IPS-NIHi11 (cell line): ENCODE results near the gene PDE1C.
"Not testable (repeated sequence)": the region's sequence is repeated elsewhere in the genome, so short reads cannot be mapped to it uniquely, and the experiment has no call there.

Source experiments
- DNase-seq: peaks from one replicate; pipeline ENCODE4 v3.0.0; 2012; ENCODE audit warnings: mixed read lengths, low spot score

PDE1C gene

DNA sequence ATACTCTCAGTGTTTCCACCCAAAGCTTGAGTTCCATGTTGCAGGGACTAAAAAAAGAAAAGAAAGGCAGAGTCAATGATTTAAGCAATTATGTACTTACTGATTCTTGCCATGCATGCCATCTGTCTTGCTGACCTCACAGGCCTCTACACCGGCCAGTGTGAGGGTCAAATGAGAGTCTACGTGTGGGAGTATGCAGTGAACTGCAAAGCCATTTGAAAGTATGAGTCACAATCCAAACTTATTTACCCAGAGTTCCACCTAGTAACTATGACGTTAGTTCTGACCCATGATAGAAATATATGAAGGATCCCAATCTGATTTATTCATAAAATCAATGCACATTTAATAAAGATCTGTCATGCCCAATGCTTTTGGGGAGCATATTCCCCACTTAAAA, 26.5 kb downstream of the PDE1C start:
- DNase-seq = no peak

DNA sequence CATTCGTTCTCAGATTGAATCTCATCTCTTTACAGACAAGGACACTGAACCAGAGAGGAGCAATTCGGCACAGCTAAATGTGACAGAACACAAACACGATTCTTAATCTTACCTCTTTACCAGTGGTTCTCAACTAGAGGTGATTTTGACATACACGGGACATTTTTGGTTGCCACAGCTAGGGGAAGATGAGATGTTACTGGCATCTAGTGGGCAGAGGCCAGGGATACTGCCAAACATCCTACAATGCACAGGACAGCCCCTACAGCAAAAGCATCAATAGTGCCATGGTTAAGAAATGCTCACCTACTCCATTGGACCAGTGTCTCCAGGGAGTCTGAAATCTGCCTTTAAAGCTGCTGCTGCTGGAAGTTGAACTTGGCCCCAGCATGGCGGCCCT, 27.3 kb downstream of the PDE1C start:
- DNase-seq = no peak

DNA sequence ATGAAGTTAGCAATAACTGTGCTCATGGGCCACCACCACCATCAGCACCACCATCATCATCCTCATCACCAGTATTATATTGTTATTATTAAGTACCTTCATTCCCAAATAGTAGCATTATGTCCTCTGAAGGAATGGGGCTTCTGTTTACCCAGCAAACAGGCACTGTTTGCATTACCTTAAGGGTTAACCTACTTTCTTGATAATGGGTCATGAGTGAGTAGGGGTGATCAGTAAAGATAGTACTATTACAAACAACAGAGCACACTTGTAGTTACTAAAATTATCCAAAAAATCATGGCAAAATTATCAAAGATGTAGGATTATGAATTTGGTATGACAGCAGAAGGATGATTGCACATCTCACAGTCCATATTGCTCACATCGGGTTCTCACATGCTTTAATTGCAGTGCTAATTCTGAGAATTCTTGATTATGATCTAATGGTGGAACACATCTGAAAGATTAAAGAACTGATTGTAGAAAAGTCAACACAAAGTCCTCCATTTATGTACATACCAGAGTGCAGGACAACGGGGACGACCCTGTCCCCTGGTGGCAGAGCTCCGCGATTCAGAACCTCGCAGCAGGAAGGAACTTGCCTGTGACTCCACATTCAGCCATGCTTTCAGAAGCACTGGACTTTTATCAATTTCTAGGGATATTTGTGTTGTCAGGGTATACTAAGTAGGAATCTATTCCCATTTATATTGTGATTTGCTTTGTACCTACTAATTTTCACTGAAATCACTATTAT, 31.0 kb downstream of the PDE1C start:
- DNase-seq = peak; percentile 28

DNA sequence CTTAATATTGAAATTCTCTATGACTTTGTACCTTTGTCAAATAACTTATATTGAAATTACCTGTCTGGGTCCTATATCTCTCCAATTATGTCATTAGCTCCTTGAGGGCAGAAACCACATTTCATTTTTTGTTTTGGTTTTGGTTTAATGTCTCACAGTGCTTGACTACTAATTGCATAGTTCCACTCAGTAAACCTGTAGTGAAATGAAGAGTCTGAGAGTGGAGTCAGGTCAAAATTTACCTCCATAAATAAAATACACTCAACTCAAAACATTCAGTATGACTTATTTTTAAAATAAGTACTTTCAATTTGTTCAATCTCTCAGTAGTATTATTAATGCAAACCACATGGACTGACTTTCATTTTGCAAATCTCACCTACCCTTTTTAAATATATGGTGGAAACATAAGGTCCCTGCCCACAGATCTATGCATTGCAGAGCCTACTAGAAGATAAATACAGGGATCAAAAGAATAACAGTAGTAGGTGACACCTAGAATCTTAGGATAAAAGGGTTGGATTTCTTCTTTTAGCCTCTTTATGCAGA, 32.5 kb downstream of the PDE1C start:
- no peak for DNase-seq

DNA sequence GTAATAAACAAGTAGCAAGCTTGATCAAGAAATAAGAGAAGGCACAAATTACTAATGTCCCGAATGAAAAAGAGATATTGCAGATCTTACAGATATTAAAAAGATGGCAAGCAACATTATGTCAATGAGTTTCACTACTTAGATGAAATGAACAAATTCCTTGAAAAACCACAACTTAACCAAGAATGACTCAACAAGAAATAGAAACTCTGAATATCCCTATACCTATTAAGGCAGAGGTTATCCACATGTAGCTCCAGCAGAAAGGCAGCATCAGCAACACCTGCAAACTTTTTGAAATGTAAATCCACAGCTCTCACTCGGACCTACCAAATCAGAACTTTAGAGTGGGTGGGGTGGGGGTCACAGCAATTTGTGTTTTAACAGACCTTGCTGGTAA, 33.6 kb downstream of the PDE1C start:
- no peak for DNase-seq

DNA sequence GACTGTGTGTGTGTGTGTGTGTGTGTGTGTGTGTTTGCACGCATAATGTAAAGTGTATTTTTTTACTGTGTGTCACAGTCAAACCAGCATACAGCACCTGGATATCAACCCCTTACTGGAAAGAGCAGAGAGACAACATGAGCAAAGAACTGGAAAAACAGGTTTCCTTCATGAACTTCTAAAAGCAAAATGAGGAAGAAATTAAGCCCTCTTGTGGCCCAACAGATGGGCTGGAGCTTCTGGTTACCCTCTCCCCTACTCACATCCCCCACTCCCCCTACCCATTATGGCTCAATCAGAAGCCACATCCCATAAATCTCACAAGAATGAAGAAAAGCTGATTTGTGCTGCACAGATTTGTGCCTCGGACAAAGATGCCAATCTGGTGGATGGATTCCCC, 36.2 kb downstream of the PDE1C start:
- DNase-seq = no peak

DNA sequence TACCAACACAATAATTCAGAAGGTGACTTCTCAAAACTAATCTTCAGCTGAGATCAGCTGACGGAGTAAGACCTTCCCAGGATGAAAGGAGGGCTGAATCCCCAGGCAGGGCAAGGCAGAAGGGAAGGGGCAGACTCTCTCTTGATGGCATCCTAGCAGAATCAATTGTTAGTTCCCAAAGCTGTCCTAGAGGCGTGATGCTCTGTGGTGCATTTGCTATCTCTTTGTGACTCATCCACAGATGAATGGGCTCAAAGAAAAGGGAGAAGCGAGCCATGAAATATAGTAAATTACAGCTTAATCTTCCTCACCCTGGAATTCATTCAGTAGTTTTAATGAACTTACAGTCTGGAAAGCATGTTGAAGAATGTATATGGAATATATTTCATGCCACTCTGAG, 37.2 kb downstream of the PDE1C start:
- no peak for DNase-seq

DNA sequence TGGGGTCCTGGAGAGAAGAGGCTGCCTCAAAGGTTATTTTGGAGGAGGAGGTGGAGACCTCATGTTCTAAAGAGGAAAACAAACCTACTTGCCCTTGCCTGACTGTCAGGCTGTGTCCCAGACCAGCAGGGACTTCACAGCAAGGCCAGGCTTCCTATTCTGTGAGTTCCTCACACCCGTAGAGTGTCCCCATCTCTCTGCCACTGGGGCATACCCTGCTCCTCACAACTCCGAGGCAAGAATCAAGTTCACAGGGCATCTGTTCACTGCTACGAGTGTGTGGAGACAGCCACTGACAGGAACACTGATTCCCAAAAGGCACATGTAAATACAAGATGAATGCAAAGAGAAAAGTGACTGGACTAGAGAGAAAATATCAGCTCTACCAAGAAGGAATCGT, 38.0 kb downstream of the PDE1C start:
- DNase-seq = no peak

DNA sequence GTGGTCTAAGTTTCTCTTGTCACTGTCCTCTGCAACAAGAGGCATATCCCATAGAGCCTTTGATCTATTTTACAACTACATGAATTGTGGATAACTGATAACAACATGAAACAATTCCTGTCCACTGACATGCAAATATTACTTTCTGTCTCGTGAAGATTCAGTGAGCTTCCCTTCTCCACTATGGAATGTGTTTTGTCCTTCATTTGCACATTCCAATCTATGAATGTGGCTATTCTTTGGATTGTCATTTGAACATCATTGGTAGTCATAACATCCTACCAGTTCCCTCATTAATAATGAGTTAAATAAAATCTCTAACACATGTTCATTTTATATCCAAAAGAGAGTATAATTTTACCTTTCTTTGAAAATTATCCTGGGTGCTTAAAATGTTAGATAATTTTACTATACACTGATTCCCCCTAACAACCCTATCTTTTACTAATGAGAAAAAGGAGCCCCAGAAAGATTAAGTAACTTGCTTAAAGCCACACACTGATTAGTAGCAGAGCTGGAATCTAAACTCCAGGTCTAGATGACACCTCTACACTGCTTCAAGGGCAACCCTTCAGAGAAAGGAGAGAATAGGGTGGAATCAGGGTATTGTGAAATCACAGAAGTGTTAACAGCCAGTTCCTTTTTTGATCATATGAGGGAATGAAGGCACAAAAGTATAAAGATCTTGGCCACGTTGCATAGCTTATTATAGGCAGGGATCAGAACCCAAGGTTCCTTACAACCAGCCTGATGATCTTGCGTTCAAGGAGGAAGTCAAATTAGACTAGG, 39.1 kb downstream of the PDE1C start:
- no peak for DNase-seq

DNA sequence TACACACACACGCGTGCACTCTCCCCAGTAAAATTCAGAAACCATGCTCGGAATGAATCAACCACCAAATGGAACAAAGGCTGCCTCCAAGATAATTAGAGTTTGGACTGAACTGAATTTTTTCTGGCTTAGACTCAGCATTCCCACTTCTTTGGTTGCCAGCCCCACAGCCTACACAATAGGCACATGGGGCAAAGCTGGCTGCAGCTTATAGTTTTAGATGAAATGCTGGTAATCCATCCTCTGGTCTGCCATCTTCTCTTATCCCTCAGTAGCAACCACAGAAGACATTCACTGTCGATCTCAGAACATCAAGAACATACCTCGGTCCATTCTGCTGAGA, 44.2 kb downstream of the PDE1C start:
- no peak for DNase-seq

DNA sequence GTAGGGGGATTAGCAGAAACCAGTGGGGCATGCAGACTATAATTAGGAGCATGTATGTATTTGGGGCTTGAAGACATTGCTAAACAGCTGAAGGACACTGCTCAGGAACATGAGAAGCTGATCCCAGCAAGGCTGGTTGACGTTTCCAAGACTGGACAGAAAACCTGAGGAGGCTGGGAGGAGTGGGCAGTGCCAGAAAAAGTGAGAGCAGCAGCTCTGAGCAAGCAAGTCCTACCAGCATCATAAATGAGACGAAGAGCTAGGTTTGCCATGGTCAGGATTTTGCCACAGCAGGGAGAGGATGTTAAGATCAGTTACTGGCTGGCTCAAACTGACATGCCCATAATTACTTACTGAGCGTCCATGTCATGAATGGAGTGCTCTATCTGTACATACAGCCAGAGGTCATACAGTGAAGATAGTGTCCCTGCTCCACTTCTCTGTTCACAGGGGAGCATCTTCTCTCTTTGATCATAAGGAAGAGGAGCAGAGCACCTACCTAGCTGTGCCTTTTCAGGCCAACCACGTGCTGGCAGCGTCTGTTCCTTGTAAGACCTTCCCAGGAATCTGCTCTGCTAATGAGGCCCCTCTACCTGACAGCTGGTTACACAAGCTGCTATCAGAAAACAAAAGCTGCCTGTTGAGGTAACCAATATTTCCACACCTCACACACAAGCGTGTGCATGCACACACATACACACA, 44.7 kb downstream of the PDE1C start:
- DNase-seq = no peak

DNA sequence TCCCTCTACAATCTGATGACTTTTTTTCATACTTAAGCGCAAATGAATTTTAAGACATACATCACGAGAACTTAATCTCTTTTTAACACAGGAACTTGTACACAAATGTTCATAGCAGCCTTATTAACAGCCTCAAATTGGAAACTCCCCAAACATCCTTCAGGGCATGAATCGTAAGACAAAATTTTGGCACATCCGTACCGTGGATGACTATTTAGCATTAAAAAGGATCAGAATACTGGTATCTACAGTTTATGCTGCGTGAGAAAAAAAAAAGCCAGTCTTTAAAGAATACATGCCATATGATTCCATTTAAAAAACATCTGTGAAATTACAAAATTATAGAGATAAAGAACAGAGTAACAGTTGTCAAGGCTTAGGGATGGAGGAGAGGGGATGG, 46.8 kb downstream of the PDE1C start:
- no peak for DNase-seq

DNA sequence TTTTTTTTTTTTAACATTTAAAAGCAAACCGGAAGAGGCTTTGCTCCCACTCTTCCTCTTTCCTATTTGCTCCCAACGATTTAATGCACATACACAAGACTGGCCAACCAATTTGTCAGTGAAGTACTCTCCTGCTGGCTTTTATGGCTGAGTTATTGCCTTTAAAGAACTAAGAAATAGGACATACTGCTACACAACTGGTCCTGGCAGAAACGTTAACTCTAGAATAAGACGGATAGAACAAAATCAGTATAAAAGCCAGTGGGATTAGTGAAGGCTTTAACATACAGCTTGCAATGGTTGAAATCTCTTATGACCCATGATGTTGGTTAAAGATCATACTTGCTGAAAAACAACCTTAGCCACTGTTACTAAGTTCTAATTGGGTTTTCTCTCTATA, 47.2 kb downstream of the PDE1C start:
- no peak for DNase-seq

DNA sequence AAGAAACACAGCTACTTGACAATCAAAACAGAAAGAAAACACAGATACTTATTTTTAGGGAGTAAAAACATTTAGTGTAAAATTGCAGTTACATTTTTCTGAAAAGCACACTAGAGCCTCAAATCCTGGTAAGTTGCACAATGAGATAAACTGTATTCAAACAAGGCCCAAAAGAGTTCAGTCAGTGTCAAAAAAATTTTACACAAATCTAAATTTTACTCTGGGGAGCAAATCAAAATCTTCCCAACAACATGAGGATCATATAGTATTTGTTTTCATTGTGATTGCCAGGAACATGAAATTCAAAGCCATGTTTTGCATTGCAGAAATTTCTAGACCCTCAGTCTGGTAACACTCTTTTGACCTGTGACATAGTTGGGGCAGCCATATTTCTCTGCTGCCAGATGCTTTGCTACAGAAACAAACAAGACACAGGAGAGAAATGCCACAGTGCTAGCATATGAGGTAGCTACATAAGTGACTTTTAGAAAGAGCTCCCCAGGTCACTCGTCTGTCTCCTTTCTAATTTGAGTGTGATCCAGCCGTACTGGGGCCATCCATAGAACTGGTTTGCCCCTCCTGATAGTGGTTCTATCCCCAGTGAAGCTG, 49.6 kb downstream of the PDE1C start:
- DNase-seq = no peak

DNA sequence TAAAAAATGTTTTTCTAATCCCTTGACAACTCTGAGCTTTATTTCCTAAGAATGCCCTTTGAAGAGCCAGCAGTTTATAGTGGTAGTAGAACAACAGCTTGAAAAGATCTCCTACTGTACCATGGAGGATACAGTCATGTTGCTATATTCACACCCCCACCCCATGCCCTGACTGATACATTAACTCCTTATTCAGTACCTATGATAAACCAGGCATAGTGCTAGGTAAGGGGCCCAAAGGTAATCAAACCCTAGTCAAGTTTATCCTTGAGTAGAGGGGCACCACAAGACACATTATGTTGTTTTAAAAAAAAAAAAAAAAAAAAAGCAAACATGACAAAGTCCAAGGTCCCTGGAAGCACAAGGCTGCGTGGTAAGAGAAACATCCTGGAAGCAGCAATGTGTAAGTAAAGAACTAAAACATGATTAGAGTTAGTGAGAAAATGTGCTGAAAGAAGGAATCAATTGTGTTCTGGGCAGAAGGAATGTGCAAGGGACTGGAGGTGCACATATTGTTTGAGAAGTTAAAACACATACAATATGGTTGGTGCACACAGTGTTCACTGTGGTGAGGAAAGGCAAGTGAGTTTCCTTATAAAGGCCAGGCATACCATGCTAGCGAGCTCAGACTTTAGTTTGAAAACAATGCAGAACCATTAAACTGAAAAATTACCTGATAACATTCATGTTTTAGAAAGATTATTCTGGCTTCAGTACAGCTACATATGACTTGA, 51.2 kb downstream of the PDE1C start:
- no peak for DNase-seq

DNA sequence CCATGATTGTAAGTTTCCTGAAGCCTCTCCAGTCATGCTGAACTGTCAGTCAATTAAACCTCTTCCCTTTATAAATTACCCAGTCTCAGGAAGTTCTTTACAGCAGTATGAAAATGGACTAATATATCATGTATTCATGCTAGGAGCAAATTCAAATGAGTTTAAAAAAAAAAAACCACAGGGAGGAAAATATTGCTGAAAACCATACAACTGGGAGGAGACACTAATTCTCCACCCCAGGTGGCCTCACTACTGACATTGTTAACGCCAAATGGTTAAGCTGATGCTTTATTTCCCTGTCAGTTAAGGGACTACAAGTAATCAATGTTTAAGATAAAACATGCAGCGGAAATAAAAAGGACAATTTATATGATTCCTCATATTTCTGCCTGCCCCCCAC, 55.1 kb downstream of the PDE1C start:
- no peak for DNase-seq

DNA sequence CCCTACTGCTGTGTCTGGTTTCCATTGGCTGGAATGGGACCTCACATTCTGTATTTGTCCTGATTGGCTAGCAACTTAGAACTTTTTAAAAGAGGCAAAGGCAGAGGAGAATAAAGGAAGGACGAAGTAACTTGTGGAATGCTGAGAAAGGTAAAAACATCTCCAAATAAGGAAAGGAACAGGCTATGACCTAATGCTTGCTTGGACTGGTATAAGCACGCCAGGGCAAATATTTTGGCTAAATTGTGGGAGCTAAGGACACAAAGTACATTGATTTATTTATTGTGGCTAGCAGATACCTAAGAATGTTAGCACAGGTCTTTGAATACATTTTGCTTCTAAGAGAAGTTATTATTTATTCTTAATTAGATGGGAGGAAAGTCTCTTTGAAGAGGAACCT, 56.7 kb downstream of the PDE1C start:
- DNase-seq = not testable (repeated sequence)

DNA sequence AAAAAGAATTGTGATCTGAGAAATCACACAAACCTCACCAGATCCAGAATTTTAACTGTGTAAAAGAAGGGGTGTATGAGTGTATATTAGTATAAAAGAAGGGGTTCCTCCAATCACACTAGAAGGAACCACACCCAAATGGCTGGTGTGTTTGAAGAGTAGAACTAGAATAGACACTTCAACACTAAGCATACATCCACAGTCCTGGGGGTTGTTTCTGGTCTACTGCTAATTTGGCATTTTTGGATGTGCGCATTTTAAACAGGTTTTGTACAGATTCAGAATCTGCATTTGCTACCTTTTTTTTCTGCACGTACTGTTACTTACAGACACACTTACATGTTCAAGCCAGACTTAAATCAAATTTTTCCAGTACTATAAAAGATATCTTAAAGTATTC, 64.6 kb downstream of the PDE1C start:
- DNase-seq = no peak

DNA sequence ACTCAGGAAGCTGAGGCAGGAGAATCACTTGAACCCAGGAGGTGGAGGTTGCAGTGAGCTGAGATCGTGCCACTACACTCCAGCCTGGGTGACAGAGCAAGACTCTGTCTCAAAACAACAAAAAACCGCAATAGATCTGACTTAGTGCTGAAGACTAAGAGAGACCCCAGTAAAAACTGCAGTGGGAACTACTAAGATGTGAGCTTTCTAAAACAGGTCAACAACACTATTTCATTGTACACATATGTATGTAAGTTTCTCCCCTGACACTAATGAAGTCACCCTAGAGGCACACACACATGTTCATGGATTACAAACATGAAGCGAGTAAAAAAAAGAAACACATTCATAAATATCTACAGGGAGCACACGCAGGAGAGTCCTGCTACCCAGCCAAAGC, 68.3 kb downstream of the PDE1C start:
- DNase-seq = no peak

DNA sequence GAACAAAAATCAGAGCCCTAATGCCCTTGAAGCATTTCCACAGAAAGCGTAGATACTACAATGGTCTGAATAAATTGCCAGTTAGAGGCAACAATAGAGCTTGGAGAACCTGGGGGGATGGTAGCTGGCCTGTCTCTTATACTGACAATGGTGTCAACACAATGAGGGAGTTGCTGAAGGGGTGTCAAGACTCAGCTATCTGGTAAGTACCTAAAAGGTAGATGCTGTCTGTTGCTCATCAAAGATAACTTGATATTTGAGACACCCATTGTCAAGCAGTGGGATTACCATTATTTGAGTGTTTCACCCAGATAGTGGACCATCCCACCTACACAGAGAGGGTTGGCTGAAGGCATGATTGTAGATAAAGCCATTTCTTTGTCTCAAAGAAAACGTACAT, 72.8 kb downstream of the PDE1C start:
- peak; percentile 25 for DNase-seq

DNA sequence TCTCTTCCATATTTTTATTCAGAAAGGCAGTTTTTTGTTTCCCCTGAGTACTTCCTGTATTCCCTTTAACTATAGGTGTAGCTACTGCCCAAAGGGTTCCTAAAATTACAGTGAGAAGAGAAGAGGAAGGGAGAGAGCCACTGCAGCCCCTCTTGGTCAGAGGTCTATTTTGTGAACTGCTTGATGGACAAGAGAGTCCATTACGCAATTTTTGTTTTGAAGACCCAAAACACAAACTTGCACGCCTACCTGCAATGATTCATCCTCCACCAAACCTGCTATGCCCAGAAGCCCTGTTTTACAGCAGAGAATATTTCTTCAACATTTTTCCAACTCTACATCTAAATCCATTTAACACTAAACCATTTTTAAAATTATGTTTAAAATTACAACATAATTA, 75.1 kb downstream of the PDE1C start:
- no peak for DNase-seq

DNA sequence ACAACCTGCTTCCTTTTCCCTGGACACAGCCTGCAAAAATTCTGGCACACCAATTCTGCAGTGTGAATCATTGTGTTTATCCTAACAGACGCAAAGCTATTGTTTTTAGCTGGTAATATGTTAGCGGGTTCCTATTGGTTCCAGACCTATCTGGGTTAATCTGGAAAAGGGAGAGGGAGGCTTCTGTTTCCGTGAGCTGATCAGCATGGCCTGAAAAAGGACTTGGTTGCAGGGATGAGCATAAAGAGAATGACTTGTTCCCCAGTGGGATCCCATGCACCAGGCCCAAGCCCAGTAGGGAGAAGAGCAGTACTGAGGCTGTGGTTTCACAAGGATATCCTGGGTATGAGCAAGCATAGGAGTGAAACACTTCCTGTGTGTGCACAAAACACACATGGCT, 78.4 kb downstream of the PDE1C start:
- no peak for DNase-seq
